Stomach smooth muscle (tissue), 2 donors: Measurements from ENCODE around the gene TYRO3.

Experiments
- H3K27ac ChIP-seq: one replicate; pipeline ENCODE4 v1.7.0; 2013; ENCODE audit warnings: mild to moderate bottlenecking, low read length, inconsistent platforms
- H3K27me3 ChIP-seq, 2 donors: one replicate each; pipeline ENCODE4 v1.7.0; 2013; ENCODE audit warnings: low read length in 2 of 2; ENCODE audit not compliant: insufficient read depth in 2 of 2, control insufficient read depth in 1 of 2
- H3K36me3 ChIP-seq, 2 donors: one replicate each; pipeline ENCODE4 v1.7.0; 2013; ENCODE audit warnings: low read length in 2 of 2; ENCODE audit not compliant: control insufficient read depth in 2 of 2, insufficient read depth in 2 of 2
- H3K4me1 ChIP-seq: one replicate; pipeline ENCODE4 v1.7.0; 2013; ENCODE audit warnings: low read length; ENCODE audit not compliant: control insufficient read depth, insufficient read depth
- H3K4me3 ChIP-seq, 2 donors: one replicate each; pipeline ENCODE4 v1.7.0; 2013; ENCODE audit warnings: low read length in 2 of 2
- H3K9ac ChIP-seq, 2 donors: one replicate each; pipeline ENCODE4 v1.7.0; 2013; ENCODE audit warnings: low read length in 2 of 2, mild to moderate bottlenecking in 1 of 2
- H3K9me3 ChIP-seq, 2 donors: one replicate each; pipeline ENCODE4 v1.7.0; 2013; ENCODE audit warnings: low read length in 2 of 2; ENCODE audit not compliant: control insufficient read depth in 2 of 2
- donor health status: healthy.
- donor health status: Pancreatic carcinoma.

TYRO3 gene

DNA sequence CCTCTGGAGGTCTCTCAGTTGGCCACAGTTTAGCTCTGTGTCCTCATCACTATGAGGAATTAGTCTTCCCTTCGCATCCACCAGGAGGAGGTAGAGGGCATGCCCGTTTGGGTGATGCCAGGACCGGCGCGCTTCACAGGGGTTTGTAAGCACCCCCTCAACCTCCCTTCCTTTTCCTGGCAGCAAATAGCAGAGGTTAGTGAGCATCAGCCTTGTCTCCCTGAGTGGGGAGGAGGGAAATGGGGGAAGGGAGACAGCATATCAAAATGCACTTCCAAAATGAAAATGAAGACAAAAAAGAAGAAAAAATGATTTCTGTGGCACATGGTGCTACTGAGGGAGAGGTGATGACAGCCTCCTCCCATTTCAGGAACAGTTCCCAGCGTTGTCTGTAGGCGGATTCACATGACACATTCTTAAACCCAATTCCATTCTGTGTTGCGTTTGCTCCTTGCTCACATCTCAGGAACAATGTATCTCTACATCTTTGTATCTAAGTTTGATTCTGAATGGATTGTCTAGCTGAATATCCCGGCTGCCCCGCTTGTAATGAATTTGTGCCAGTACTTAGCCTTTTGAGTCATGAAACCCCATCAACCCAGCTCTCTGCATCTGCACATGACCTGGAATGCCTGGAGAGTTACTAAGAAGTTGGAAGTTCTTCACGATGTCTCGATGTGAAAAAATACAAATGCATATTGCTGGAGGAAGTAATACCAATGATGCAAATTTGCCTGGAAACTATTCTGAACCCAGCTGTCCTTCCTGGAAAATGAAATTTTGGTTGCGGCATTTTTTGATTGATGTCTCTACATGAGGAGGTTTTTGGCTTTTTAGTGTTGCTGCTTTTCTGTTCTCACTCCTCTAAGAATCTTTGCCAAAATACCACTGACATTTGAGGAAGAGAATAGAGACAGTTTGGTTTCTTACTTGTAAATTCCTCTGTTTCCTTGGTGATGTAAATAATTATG, 45.2 kb downstream of the TYRO3 start:
- Histone ChIP-seq H3K27me3 (no peaks in the 10 kb centered on the region), H3K4me1 (peaks cover 8% of the 10 kb centered on the region), H3K36me3 (no peaks in the 10 kb centered on the region), H3K4me3 (peak overlapping the region; percentile 16 to 64), H3K9me3 (no peaks in the 10 kb centered on the region), H3K27ac (no peak overlapping the region), H3K9ac (no peak overlapping the region)

DNA sequence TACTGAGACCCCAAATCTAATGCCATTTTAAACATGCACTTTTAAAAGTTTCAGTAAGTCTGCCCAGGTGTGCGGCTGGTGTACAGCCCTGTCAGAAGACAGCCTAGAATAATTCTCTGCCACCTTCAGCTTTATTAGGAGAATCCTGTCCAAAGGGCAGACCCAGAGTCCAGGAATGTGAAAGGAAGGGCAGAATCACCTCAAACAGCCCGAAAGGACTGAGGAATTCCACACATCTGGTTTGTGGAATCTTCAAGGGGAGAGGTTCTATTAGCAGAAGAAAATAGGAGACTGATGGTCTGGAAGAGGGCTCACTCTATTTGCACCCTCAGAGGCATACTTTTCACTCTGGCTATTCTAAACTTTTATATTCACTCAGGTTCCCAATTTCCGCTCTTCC, 46.6 kb downstream of the TYRO3 start:
- Histone ChIP-seq H3K4me3 (no peak overlapping the region), H3K4me1 (peaks cover 8% of the 10 kb centered on the region), H3K27ac (no peak overlapping the region), H3K9ac (no peak overlapping the region), H3K27me3 (no peaks in the 10 kb centered on the region), H3K36me3 (no peaks in the 10 kb centered on the region), H3K9me3 (no peaks in the 10 kb centered on the region)

DNA sequence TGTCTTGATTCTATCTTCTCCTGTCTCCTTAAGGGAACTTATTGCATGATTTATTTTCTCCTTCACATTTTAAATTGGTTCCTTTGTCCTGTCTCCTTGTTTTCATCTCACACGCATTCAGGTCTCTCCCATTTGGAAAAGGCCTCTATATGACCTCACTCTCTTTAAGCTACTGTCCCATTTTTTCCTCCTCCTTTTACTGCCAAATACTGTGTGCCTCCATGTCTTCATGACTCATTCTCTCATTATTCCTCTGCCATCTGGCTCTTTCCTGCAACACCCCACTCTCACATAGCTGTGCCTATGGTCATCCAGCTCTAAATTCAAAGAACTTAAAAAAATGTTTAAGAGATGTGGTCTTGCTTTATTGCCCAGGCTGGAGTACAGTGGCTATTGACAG, 48.0 kb downstream of the TYRO3 start:
- Histone ChIP-seq H3K27ac (no peak overlapping the region), H3K9me3 (no peaks in the 10 kb centered on the region), H3K27me3 (no peaks in the 10 kb centered on the region), H3K9ac (no peak overlapping the region), H3K4me3 (no peak overlapping the region), H3K36me3 (no peaks in the 10 kb centered on the region), H3K4me1 (peaks cover 8% of the 10 kb centered on the region)

DNA sequence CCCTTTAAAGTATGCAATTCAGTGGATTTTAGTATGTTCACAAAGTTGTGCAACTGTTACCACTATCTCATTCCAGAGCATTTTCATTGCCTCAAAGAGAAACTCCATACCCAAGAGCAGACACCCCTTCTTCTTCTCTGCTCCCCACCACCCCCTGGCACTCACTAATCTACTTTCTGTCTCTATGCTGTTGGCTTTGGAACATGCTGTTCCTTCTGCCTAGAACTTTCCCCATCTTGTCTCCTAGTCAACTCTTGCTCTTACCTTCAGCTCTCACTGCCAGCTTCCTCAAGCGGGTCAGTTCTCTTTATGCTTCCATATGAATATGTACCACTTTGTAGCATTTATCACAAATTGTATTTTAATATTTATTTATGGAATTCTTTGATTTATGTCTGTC, 50.1 kb downstream of the TYRO3 start:
- no peak overlapping the region for H3K4me3 ChIP-seq
- H3K36me3 ChIP-seq = no peaks in the 10 kb centered on the region
- H3K9ac ChIP-seq = no peak overlapping the region
- H3K27me3 ChIP-seq = no peaks in the 10 kb centered on the region
- H3K27ac ChIP-seq = no peak overlapping the region
- H3K4me1 ChIP-seq = peaks cover 3% of the 10 kb centered on the region
- no peaks in the 10 kb centered on the region for H3K9me3 ChIP-seq

DNA sequence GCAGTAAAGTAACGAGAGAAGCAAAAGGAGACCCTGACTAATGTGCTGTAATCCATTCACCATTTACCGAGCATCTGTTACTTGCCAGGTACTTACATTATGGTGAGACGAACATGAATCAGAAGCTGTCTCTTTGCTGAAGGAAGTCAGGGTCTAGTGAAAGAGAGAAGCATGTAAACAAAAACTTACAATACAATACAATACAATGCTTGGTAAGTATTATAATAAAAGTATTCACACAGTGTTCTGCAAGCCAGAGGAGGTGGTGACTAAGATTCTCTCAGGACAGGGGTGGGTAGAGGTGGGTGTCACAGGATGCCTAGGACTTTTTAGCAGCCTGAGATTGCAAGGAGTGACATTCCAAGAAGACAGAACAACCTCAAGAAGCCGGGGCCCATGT, 51.0 kb downstream of the TYRO3 start:
- Histone ChIP-seq H3K4me1 (no peaks in the 10 kb centered on the region), H3K4me3 (no peak overlapping the region), H3K27ac (no peak overlapping the region), H3K36me3 (no peaks in the 10 kb centered on the region), H3K9ac (no peak overlapping the region), H3K27me3 (no peaks in the 10 kb centered on the region), H3K9me3 (no peaks in the 10 kb centered on the region)

DNA sequence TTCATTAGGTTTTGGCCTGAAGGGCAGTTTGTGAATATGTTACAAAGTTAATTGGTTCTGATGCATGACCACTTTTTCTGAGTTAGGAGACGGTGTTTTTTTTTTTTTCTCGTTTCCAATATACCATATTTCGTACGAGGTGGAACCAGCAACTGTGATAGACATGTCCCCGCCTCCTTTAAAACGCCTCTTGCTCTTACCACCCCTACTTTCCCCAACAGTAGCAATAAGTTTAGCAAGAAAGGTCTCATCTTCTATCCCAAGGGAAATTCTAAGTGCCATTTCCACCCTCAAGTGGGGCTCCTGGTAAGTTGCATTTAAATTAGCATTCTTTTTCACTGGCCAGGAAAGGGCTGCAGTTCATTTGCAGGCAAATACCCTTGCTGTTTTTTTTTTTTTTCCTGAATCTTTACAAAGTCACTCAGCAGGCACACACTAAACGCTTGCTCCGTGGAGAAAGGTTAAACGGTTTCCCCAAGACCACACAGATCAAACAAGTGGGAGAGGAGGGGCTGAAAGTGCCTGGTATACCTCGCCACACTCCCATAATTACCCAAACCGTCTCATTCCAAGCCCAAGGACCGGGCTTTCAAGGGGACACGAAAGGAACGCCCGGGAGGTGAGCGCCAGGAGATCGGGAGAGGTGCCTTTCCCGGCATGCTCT, 61.7 kb downstream of the TYRO3 start:
- H3K4me3 ChIP-seq = peak overlapping the region; percentile 60 to 79
- peak overlapping the region; percentile 39 to 62 for H3K9ac ChIP-seq
- H3K27me3 ChIP-seq = no peaks in the 10 kb centered on the region
- peaks cover 9% of the 10 kb centered on the region for H3K4me1 ChIP-seq
- no peaks in the 10 kb centered on the region for H3K9me3 ChIP-seq
- H3K36me3 ChIP-seq = no peaks in the 10 kb centered on the region
- peak overlapping the region; percentile 41 for H3K27ac ChIP-seq

DNA sequence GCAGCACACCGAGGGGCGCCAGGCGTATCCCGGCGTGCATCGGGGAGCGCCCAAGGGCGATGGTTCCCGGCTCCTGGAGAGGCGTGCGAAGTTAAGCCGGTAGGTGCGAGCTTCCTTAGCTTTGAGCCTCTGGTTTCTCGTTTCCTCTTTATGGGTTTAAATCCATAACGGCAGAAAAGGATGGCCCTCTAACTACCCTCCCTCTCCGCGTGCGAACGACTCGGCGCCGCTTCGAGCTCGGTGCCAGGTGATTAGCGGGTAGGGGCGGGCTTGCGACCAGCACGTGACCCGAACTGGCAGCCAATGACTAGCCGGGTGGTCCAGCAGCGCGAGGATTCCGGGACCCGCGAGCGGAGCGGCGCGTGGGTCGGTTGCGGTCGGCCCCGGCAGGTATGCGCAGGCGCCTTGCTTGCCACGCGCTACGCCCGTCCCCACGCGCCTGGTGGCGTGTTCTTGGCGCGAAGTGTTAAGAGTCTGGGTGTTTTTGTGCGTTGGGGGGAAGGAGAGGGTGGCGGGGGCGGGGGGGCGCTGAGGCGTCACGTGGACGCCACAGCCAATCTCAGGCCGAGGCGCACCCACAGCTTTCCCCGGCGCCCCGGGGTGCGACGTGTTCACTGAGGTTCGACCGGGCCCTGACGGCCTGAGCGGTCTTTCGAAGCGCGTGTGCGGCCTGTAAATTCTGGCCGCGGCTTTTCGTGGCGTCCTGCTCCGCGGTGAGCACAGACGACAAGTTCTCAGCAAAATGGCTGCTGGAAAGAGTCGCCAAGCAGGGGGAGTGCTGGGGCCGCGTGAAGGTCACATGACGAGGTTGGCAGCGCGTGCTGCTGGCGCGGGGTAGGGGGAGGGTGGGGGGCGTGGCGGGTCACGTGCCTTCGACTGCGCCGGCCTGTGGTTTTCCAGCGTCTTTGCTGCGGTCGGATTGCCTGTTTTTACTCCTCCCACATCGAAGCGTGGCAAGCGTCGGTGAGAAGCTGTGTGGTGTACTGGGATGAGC, 62.5 kb downstream of the TYRO3 start:
- no peaks in the 10 kb centered on the region for H3K9me3 ChIP-seq
- H3K9ac ChIP-seq = peak overlapping the region; percentile 39 to 62
- H3K27ac ChIP-seq = peak overlapping the region; percentile 41
- H3K36me3 ChIP-seq = no peaks in the 10 kb centered on the region
- H3K27me3 ChIP-seq = no peaks in the 10 kb centered on the region
- H3K4me3 ChIP-seq = peak overlapping the region; percentile 60 to 79
- peaks cover 9% of the 10 kb centered on the region for H3K4me1 ChIP-seq

DNA sequence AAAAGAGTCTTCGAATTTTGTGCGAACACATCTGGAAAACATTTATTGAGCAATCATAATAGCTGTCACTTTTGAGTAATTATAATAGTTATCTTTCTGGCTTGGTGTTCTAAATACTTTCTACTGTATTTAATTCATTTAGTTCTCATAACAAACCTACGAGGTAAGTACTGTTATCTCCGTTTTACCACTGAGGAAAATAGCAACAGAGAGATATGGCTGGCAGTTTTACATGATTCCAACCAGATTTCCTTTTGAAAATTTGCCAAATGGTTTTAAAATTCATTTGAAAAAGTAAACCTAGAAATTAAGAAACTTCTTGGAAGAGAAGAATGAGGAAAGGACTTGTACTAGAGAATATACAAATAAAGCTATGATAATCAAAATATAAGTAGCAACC, 63.9 kb downstream of the TYRO3 start:
- no peaks in the 10 kb centered on the region for H3K36me3 ChIP-seq
- no peak overlapping the region for H3K4me3 ChIP-seq
- H3K27ac ChIP-seq = no peak overlapping the region
- peaks cover 9% of the 10 kb centered on the region for H3K4me1 ChIP-seq
- H3K9ac ChIP-seq = no peak overlapping the region
- no peaks in the 10 kb centered on the region for H3K27me3 ChIP-seq
- H3K9me3 ChIP-seq = no peaks in the 10 kb centered on the region

DNA sequence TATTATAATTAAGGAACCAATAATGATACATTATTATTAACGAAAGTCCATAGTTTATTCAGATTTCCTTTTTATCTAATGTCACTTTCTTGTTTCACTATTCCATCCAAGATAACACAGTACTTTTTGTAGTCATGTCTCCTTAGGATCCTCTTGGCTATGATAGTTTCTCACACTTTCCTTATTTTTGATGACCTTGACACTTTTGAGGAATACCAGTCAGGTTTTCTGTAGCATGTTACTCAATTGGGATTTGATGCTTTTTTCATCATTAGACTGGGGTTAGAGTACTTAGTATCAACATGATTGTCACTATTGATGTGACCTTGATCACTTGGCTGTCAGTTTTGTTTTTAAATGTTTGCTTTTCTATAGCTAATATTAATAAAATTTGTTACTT, 68.2 kb downstream of the TYRO3 start:
- Histone ChIP-seq H3K9me3 (no peaks in the 10 kb centered on the region), H3K36me3 (no peaks in the 10 kb centered on the region), H3K9ac (no peak overlapping the region), H3K27ac (no peak overlapping the region), H3K4me3 (no peak overlapping the region), H3K27me3 (no peaks in the 10 kb centered on the region), H3K4me1 (no peaks in the 10 kb centered on the region)

DNA sequence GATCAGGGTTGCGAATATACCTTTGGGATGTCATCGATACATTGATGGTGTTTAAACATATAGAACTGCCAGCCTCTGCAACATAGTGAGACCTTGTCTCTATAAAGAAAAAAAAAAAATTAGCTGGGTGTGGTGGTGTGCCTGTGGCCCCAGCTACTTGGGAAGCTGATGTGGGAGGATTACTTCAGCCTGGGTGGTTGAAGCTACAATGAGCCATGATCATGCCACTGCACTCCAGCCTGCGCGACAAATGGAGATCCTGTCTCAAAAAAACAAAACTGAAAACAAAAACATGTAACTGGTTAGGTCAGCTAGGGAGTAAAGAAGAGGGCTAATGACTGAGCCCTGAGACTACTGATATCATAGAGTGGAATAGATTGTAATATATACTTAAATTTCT, 70.5 kb downstream of the TYRO3 start:
- H3K36me3 ChIP-seq = no peaks in the 10 kb centered on the region
- H3K4me3 ChIP-seq = no peak overlapping the region
- H3K9me3 ChIP-seq = no peaks in the 10 kb centered on the region
- no peaks in the 10 kb centered on the region for H3K4me1 ChIP-seq
- no peaks in the 10 kb centered on the region for H3K27me3 ChIP-seq
- no peak overlapping the region for H3K9ac ChIP-seq
- H3K27ac ChIP-seq = no peak overlapping the region
